Measurements from ENCODE around the gene HAAO.

DNA sequence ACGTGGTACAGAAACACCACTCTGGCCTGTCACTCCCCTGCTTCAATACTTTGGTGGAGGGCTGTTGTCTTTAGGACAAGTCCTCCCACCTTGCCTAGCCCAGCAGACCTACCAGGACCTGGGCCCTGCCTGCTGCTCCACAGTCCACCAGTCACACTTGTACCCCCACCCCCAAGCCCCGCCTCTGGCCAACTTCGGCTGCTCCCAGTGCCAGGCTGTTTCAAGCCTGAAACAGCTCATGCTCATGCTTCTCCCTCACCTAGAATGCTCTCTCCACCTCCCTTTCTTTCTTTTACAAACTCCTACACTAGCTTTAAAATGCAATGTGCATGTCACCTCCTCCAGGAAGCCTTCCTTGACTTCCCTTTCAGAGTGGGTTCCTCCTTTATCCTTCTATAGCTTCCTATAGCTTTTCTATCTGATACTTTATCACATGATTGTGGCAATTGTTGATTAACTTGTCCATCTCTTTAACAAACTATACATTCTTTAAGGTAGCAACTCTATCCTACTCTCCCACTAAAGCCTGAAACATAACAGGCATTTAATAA lies 23.6 kb downstream of the HAAO start:
- TF ChIP-seq, protein P1, sequence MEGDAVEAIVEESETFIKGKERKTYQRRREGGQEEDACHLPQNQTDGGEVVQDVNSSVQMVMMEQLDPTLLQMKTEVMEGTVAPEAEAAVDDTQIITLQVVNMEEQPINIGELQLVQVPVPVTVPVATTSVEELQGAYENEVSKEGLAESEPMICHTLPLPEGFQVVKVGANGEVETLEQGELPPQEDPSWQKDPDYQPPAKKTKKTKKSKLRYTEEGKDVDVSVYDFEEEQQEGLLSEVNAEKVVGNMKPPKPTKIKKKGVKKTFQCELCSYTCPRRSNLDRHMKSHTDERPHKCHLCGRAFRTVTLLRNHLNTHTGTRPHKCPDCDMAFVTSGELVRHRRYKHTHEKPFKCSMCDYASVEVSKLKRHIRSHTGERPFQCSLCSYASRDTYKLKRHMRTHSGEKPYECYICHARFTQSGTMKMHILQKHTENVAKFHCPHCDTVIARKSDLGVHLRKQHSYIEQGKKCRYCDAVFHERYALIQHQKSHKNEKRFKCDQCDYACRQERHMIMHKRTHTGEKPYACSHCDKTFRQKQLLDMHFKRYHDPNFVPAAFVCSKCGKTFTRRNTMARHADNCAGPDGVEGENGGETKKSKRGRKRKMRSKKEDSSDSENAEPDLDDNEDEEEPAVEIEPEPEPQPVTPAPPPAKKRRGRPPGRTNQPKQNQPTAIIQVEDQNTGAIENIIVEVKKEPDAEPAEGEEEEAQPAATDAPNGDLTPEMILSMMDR (conservative IDR thresholded peaks at IDR 0.05; ENCODE audit: low read length) = no peak
- TF ChIP-seq EZH2phosphoT487 (IDR thresholded peaks at IDR 0.05; ENCODE audit: borderline replicate concordance) = no peak
